ENCODE measurements around the gene ANTXR1. TPM values are rescaled to one million over a fixed set of nuclear protein-coding genes. Genes with fewer than 3 reads are reported as not detected.

The ANTXR1 gene
- total RNA-seq, 2 donors from 2014 or later = 48.3 to 54.5 TPM

DNA sequence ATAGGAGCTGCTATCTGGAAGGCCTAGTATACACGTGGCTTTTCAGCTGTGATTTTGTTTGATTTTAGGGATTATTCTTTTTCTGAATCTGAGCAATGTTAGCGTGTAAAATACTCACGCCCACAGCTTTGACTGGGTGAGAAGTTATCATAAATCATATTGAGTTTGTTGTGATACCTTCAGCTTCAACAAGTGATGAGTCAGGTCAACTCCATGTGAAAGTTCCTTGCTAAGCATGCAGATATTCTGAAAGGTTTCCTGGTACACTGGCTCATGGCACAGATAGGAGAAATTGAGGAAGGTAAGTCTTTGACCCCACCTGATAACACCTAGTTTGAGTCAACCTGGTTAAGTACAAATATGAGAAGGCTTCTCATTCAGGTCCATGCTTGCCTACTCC is 38.7 kb upstream of the ANTXR1 start, which contains the start of gene GKN1:
GKN1 (plus strand) TSS at position 386 of the 400 bp plus-strand sequence. CDS start 42 bp downstream, outside the sequence.
- no peaks in the 10 kb centered on the region for H3K9me3 Mint-ChIP-seq
- peaks cover 10% of the 10 kb centered on the region for H3K4me1 Mint-ChIP-seq
- Histone ChIP-seq H3K27me3 (ENCODE audit: control insufficient read depth, insufficient read depth, low read length, poor library complexity, severe bottlenecking) (no peaks in the 10 kb centered on the region), H3K36me3 (ENCODE audit: control insufficient read depth, insufficient read depth, low read length) (no peaks in the 10 kb centered on the region), H3K9ac (ENCODE audit: extremely low read depth, low read length, poor library complexity, severe bottlenecking) (no peak within 1 kb of the TSS), H3K27ac (ENCODE audit: low read depth, low read length) (no peak within 1 kb of the TSS), H3K4me1 (ENCODE audit: control insufficient read depth, insufficient read depth, low read length) (no peaks in the 10 kb centered on the region), H3K4me3 (ENCODE audit: low read length) (no peak within 1 kb of the TSS), H3K9me3 (ENCODE audit: control insufficient read depth, low read length) (no peaks in the 10 kb centered on the region)
- no peak within 1 kb of the TSS for H3K4me3 Mint-ChIP-seq
- TF ChIP-seq CTCF (conservative IDR thresholded peaks at IDR 0.05) = no peak
- WGBS, 2 experiments (ENCODE audit: insufficient coverage in 1 of 2, insufficient read length in 1 of 2) = 55 to 60% methylated on average over 1 to 3 of the region's 3 CpGs
- no peak within 1 kb of the TSS for H3K27ac Mint-ChIP-seq
- no peaks in the 10 kb centered on the region for H3K36me3 Mint-ChIP-seq (ENCODE audit: low read depth)
- DNase-seq = no peak
- H3K27me3 Mint-ChIP-seq (ENCODE audit: insufficient read depth) = no peaks in the 10 kb centered on the region

GRCh38 chr2:68974946-68975665 is 37.9 kb upstream of the ANTXR1 start:
- Histone ChIP-seq H3K9me3 (ENCODE audit: control insufficient read depth, low read length) (no peaks in the 10 kb centered on the region), H3K4me1 (ENCODE audit: control insufficient read depth, insufficient read depth, low read length) (no peaks in the 10 kb centered on the region), H3K27me3 (ENCODE audit: control insufficient read depth, insufficient read depth, low read length, poor library complexity, severe bottlenecking) (no peaks in the 10 kb centered on the region), H3K36me3 (ENCODE audit: control insufficient read depth, insufficient read depth, low read length) (no peaks in the 10 kb centered on the region), H3K4me3 (ENCODE audit: low read length) (no peak overlapping the region), H3K27ac (ENCODE audit: low read depth, low read length) (no peak overlapping the region), H3K9ac (ENCODE audit: extremely low read depth, low read length, poor library complexity, severe bottlenecking) (no peak overlapping the region)
- H3K27ac Mint-ChIP-seq = no peak overlapping the region
- no peaks in the 10 kb centered on the region for H3K36me3 Mint-ChIP-seq (ENCODE audit: low read depth)
- no peak for DNase-seq
- H3K4me1 Mint-ChIP-seq = peaks cover 10% of the 10 kb centered on the region
- no peaks in the 10 kb centered on the region for H3K9me3 Mint-ChIP-seq
- WGBS, 2 experiments (ENCODE audit: insufficient coverage in 1 of 2, insufficient read length in 1 of 2) = 77 to 82% methylated on average over 7 to 8 of the region's 9 CpGs
- H3K27me3 Mint-ChIP-seq (ENCODE audit: insufficient read depth) = peaks cover 5% of the 10 kb centered on the region
- TF ChIP-seq CTCF (conservative IDR thresholded peaks at IDR 0.05) = no peak
- no peak overlapping the region for H3K4me3 Mint-ChIP-seq

DNA sequence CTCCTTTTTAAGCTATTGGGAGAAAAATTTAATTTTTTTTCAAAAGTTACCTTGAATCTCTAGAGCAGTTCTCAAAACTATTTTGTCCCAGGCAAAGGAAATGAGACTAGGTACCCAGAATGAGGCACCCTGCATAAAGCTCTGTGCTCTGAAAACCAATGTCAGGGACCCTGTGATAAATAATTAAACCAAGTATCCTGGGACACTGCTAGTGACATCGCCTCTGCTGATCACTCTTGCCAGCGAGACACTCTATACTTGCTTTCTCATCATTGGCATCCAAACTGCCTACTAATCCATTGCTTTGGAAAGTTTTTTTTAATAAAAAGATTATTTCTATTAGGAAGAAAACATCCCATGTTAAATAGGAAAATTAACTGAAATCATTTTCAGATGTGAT is 37.1 kb upstream of the ANTXR1 start:
- DNase-seq = no peak
- Histone ChIP-seq H3K9ac (ENCODE audit: extremely low read depth, low read length, poor library complexity, severe bottlenecking) (no peak overlapping the region), H3K4me3 (ENCODE audit: low read length) (no peak overlapping the region), H3K27me3 (ENCODE audit: control insufficient read depth, insufficient read depth, low read length, poor library complexity, severe bottlenecking) (no peaks in the 10 kb centered on the region), H3K27ac (ENCODE audit: low read depth, low read length) (no peak overlapping the region), H3K4me1 (ENCODE audit: control insufficient read depth, insufficient read depth, low read length) (no peaks in the 10 kb centered on the region), H3K9me3 (ENCODE audit: control insufficient read depth, low read length) (no peaks in the 10 kb centered on the region), H3K36me3 (ENCODE audit: control insufficient read depth, insufficient read depth, low read length) (no peaks in the 10 kb centered on the region)
- peaks cover 6% of the 10 kb centered on the region for H3K27me3 Mint-ChIP-seq (ENCODE audit: insufficient read depth)
- no peak overlapping the region for H3K4me3 Mint-ChIP-seq
- H3K36me3 Mint-ChIP-seq (ENCODE audit: low read depth) = no peaks in the 10 kb centered on the region
- H3K4me1 Mint-ChIP-seq = peaks cover 10% of the 10 kb centered on the region
- no peak overlapping the region for H3K27ac Mint-ChIP-seq
- H3K9me3 Mint-ChIP-seq = no peaks in the 10 kb centered on the region
- TF ChIP-seq CTCF (conservative IDR thresholded peaks at IDR 0.05) = no peak
- 91% methylated on average over 2 of the region's 2 CpGs; no CpG with 5 or more reads in 1 of the 2 experiments for WGBS, 2 experiments (ENCODE audit: insufficient coverage in 1 of 2, insufficient read length in 1 of 2)
